ENCODE measurements around the gene SLCO2A1.

Gene SLCO2A1

GRCh38 chr3:133880886-133881455, 148.8 kb downstream of the SLCO2A1 start:
- DNase-seq, result no peak

GRCh38 chr3:133880287-133880686, 149.4 kb downstream of the SLCO2A1 start:
- no peak for DNase-seq

DNA sequence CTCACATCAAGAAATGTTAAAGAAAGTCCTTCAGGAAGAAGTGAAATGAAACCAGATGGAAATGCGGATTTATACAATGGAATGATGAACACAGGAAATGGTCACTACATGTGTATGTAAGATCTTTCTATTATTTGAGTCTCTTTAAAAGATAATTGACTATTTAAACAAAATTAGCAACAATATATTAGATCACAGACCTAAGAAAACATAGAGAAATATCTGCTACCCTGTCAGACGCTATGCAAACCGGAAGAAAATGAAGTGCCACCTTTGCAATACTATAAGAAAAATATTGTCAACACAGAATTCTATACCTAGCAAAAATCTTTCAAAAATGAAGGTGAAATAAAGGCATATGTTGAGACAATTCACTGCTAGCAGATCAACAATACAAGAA, 151.2 kb downstream of the SLCO2A1 start:
- DNase-seq, result no peak
